Stimulated activated CD4-positive, alpha-beta T cell treated with anti-CD3 and anti-CD28 coated beads, Interleukin-12 subunit alpha, Interleukin-12 subunit beta, amount 100 ng/mL, for 4 hours (primary cell): Measurements from ENCODE around the gene STX3.
"Not testable (repeated sequence)": the region's sequence is repeated elsewhere in the genome, so short reads cannot be mapped to it uniquely, and the experiment has no call there.

Experiments
- DNase-seq: peaks from one replicate; pipeline ENCODE4 v3.0.0-alpha.2; 2020

The STX3 gene

DNA sequence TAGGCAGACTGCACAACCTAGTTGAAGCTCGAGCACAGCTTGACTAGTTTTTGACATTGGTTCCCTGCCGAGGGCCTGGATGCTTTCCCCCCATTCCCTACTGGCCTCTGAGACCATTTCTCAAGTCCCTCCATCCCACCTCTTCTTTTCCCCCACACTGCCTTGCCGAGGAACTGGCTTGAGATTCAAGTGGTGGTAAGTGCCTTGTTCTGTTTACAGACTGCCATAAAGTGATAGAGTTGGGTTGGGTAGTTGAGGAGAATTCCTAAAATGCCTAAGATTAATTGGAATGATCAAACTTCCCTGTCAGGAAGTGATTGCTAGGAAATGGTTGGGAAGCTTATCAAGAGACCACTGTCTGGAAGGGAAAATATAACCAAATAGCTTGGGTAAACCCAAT lies 39.2 kb downstream of the STX3 start:
- no peak for DNase-seq

DNA sequence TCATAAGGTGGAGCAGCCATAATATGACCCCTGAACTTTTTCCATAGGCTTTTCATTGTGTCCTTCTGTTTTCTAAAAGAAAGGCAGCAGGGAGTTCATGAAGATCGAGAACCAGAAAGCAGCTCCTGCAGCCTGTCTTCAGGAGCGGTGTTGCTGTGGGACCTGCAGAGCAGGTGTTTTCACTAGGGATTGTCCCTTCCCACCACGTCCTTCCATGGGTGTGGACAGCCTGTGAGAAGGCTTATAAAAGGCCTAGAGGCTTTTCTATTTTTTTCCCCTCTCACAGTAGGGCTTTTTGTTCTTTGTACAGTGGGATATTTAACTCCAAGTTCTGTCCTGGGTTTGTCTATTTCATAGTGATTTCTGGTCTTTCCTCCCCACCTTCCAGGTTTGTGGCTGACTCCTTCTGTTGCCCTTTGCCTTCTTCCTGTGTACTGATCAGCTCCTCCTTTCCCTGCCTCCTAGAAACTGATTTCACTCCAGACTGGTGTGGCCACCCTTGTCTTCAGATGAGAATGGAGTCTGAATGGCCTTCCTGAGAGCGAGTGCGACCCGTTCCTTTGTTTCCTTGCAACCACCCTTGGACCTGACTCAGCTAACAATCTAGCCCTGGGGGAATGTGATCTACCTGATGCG lies 45.3 kb downstream of the STX3 start:
- DNase-seq: no peak

DNA sequence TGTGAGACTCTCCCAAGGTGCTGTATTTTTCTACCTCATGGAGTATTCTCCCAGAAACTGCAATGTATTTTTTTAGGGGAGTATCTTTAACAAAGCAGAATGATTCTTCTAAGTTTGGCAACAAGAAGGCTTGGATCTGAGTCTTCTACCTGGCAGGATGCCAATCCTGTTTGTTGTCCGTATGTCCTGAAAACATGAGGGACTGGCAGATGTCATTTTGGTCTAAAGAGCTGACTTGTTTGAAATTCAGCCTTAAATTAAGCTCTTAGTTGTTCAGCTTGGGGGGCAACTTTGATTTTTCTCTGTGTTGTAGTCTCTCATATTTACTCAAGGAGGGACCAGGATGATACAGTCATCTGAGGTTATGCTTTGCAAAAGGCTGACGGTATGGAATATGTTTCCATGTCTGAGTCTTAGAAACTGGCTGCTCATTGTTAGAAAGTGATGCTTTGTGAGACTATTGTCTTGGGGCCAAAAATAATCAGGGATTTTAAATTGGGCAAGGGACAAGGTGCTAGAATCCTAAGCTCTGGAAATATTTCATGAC lies 46.1 kb downstream of the STX3 start:
- DNase-seq: no peak

DNA sequence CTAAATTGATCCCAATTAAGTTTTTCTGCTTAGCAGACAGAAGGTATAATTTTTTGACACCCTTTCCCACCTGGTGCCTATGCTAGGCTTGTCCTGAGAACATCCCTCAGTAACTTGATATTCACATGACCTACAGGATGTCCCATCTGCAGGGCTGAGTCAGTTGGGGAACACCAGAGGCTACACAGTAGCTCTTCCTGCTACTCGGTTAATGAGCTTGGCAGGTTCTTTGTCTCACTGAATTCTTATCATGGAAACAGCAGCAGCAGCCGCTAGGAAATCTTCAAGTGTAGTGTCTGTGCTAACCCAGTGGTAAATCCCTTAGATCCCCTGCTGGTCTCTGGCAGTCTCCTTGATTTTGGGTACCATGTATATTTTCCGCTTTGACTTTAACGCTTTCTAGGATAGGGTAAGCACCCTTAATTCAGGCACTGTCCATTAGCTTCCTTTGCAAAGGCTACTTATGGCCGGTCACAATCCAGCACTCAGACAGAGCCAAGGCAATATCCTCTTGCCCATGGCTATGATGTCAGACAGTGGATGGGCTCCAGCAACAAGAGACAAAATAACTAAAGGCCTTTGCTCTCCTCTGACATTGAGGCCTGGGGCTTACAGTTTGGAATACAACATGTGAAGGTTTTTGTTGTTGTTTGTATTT lies 46.9 kb downstream of the STX3 start:
- no peak for DNase-seq

DNA sequence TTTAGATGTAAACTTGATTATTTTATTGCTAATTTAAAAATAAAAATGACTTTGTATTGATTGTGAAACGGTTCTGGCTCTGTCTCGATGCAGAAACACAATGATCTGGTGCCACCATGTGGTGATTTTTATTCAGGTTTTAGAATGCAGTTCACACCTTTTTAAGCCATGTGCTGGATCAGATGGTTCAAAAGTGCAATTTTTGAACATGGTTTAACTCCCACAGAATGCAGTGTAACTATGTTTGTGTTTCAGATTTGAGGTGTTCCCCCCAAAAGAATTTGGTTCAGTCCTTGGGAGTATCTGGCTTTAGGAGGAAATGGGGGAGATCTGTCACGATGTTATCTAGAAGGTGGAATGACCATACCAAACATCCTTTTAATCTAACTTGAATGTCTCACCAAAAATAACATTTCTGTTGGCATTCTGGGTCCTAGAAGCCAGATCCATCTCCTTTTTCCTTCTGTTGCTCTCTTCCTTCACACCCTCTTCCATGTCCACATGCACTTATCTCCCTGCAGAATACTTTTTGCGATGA lies 47.5 kb downstream of the STX3 start:
- DNase-seq: no peak

DNA sequence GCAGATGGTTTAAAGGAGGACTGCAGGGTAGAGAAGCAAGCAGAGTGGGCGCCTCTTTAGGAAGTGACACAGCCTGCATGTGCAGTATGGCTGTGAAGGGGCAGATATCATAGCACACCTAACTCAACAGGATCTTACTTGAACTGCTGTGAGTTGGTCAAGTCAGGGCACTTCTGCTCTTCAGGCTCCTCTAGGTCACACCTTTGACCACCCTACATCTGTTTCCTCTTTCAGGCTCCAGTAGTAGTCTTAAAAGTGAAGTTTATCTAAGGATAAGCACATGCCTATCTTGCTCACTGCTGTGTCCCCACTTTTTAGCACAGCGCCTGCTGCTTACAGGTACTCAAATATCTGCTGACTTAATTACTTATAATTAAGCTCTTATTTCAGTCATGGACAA lies 48.9 kb downstream of the STX3 start:
- DNase-seq: no peak

DNA sequence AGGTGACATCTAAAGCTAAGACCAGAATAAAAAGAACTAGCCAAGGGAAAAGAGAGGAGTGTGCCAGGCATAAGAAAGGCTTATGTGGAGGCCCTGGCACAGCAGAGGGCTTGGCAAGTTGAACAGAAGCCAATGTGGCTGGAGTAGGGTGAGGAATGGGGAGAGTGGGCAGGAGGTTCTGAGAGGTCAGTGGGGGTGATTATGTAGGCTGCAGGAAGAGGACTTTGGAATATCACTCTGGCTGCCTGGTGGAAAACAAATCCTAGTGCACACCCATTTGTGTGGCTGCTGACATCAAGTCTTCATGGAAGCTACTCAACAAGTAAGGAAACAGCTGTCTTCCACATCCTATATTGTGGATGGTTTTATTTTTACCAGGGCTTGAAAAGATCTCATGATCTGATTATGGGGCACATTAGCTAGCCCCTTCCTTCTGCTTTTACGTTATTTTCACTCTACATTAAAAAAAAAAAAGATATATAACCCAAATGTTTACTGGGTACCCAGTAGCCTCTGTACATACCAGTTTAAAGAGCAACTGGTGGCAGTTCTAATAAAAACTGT lies 52.0 kb downstream of the STX3 start:
- no peak for DNase-seq

DNA sequence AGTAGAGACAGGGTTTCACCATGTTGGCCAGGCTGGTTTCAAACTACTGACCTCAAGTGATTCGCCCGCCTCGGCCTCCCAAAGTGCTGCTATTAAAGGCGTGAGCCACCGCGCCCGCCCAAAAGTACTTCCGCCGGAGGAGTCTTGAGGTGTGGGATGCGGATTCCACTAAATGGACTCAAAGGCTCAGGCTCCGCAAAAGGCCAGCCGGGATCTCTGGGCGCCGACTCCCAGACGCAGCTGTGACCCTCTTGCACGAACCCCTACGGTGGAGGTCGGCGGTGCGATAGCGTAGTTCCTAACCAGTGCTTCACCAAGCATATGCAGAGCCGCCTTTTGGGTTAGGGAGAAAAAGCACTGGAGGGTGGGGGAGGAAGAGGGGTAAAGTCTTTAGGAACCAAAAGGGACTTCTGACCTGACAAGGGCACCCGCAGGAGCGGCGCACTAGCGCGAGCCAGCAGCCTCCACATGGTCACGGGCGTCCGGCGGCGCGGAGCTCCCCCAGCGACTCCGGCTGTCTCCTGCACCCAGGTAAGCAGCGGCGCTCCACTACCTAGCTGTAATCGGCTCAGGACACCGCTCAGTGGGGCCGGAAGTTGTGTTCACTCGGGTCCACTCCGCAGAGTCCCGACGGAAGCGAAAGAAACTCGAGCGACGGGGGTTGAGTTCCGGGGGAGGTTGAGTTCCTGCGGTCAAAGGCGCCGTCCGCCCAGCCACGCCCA lies 55.2 kb downstream of the STX3 start, which contains the start of gene MRPL16:
MRPL16 (minus strand) TSS at position 590 of the 722 bp plus-strand sequence; CDS start at position 470, 120 bp downstream.
- DNase-seq: peak; percentile 86

DNA sequence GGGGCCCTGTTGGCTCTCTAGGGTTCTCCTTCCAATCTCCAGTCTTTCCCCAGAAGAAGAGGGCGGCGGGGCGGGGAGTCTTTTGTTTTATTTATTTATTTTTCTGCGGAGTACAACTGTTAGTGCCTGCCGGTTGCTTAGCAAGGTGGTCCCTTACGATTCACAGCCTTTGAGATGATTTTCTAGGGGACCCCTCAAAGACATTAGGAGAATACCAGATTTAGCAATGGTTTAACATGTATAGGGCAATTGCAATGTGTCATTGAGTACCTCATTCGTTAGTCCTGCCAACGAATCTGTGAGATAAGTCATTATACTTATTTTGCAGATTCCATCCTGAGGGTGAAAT lies 55.7 kb downstream of the STX3 start:
- DNase-seq: no peak

DNA sequence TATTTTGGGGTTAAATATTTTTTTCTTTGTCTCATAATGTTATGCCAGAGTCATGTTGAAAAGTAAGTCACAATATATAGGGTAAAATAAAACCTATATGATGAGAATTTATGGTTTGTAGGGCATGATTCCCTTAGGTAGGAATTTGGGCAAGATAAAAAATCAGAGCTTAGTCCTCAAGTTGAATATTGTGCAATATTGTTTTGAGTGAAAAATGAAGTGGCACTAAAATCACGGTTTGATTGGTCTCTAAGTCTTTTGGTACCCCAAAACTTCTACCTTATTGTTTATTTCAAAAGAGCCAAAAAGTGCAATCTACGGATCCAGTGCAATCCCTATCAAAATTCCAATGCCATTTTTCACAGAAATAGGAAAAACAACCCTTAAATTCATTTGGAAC lies 57.0 kb downstream of the STX3 start:
- DNase-seq: no peak

DNA sequence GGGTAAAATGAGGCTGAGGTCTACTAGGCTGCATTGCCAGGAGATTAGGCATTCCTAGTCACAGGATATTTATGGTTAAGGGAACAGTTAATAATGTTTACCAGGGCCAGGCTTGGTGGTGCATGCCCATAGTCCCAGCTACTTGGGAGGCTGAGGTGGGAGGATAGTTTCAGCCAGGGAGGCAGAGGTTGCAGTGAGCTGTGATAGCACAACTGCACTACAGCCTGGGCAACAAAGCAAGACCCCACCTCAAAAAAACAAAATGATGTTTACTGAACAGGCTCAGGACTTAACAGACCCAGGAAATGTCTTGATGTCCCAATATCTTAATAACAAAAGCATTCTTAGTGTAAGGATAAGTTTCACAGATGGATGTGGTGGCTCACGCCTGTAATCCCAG lies 58.2 kb downstream of the STX3 start:
- no peak for DNase-seq

DNA sequence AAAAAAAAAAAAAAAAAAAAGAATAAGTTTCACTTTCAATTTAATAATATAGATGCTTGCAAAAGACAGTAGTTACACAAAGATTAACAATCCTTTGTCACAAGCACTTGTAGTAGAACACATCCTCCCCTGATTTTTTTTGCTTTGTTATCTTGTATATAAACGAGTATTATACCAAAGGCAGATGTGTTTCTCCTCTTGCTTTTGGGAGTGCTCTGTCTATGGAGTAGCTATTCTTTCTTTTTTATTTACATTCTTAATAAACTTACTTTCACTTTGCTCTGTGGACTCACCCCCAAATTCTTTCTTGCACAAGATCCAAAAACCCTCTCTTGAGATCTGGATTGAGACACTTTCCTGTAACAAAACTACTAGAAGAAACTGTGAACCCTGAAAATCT lies 58.8 kb downstream of the STX3 start:
- DNase-seq: no peak

DNA sequence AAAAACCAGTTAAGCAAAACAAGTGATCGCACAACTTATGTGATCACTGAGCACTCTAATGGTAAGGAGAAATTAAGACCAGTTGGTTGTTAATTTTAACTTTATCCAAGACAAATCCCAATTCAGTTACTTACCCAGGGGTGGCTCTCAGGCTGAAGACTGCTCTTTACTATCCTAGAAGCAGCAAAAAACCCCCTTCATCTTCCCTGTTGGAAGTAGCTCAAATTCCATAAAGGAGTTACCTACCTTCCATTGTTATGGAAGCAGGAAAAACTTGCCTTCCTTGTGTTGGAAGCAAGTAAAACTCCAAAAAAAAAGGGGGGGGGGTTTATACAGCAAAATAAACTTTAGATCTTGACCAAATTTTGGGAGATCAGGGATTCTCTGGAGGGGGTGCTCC lies 60.6 kb downstream of the STX3 start:
- no peak for DNase-seq

DNA sequence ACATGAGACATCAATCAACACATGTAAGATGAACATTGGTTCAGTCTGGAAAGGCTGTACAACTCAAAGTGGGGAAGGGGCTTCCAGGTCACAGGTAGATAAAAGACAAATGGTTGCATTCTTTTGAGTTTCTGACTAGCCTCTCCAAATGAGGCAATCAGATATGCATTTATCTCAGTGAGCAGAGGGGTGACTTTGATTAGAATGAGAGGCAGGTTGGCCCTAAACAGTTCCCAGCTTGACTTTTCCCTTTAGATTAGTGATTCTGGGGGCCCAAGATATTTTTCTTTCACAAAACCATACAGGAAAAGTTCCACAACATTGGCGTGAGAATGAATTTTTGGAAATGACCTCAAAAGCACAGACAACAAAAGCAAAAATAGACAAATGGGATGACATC lies 61.3 kb downstream of the STX3 start:
- DNase-seq: not testable (repeated sequence)

DNA sequence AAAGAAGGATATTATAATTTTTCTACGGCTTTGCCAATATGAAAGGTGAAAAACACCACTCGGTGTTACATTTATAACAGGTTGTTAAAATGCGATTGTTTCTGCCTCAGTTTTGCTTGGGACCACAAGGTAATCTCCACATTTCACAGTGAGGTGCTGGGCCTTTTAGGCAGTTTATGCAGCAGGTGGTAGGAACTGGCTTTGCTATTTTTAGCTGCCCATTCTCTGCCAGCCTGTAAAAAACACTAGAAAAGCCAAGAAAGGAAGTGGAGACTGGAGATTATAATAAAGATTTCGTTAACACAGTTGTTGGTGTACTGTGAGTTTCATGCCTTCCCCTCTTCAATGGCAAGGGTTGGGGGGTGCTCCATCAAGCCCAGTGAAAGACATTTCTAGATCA lies 63.4 kb downstream of the STX3 start:
- DNase-seq: no peak

DNA sequence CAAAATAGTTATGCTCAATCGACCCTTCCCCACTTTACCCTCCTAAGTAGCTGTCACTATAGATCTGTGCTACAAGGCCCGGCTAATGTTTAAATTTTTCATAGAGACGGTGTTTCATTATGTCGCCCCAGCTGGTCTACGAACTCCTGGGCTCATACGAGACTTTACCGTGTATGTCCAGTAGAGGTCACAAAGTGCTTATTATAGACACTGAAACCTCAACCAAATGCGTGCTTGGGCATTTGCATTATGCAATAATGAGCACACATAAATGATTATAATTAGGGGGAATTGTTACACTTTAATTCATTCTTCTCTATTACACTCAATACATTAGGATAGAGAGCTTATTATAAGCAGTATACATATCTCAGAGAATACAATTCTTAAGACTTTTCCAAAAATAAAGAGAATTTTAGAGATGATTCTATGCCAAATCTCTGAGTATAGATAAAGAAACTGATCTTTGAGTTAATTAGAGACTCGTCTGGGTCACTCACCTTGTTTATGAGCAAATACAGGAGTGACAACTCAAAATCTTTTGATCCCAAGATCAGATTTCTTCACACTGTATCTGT lies 67.9 kb downstream of the STX3 start:
- DNase-seq: no peak

DNA sequence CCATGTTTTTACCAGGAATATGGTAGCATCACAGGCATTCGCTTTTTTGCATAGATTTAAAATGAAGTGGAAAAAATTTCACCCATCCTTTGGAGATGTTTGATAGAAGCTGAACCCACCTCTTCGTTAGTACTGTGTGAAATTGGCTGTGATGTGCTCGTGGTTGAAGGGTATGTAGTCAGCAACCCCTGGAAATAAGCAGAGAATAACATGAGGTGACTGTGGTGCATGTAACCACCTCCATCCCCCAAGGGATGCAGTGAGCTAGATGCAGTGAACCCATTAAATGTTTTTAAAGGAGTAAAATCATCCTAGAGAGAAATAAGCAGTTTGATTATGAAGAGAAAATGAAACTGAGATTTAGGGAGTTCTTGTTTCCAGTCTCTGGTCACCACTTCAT lies 74.2 kb downstream of the STX3 start:
- no peak for DNase-seq

DNA sequence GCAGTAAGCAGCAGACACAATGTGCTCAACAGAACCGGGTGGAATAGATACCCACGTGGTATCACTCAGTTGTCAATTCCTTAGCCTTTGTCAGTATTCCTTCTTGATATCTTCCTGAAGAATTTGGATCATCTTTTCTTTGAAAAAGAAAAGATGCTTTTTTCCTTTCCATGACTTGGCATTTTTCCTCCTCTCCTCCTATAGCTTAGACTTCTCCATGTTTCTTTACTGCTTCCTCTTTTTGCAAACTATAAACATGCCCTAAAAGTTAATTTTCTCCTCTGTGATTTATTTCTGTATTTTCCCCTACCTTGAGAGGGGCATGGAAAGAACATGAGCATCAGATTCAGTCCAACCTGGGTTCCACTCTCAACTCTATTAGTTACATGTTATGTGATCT lies 78.4 kb downstream of the STX3 start:
- no peak for DNase-seq

DNA sequence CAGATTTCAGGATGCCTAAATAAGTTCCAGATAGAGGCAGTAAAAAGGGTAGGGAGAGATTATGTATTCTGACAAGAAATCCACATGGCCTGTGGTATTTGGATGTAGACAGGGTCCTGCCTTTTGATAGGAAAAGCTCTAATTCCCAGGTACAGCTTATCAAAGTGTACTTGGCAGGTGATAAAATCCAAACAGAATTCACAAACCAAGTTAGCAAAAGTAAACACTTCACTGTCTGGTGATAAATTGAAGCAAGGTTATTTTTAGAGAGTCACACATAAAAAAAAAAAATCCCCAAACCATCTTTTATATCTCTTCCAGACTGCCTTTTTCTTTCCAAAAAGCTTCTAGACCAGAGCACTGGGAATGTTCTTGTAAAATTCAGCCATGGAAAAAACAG lies 84.4 kb downstream of the STX3 start:
- no peak for DNase-seq

DNA sequence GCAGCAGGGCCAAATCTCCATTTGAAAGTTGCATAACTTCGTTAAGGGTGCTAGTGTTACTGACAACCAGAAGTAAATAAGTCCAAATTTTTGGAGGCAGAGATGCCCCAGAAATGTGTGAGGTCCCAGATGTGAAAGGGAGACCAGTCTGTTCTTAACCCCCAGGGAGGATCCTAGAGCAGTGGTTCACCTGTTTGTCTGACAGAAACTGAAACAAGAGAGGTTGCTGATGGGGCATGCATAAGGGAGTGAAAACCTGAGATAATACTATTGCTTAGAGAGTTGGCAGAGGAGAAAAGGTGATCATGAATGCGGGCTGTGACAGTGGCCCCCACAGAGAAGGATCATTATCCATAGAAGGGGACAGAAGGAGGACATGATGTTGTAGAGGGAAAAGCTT lies 86.3 kb downstream of the STX3 start:
- no peak for DNase-seq

DNA sequence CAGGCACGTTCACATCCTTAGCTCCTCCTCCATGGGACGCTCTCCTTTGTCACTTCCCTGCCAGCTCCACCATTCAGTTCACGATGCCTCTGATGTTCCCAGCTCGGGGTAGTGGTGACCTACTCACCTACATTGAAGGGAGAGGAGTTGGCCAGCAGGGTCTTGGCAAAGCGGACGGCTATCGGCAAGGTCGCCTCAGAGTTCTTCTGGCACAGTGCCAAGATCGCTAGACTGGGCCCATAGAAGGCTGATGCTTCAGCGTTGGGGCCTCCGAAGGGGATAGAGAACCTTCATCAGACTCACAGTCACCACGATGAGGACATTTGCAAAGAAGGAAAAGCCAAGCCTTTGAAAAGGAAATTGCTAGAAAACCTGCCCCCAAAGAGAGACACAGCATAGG lies 87.1 kb downstream of the STX3 start:
- DNase-seq: no peak

DNA sequence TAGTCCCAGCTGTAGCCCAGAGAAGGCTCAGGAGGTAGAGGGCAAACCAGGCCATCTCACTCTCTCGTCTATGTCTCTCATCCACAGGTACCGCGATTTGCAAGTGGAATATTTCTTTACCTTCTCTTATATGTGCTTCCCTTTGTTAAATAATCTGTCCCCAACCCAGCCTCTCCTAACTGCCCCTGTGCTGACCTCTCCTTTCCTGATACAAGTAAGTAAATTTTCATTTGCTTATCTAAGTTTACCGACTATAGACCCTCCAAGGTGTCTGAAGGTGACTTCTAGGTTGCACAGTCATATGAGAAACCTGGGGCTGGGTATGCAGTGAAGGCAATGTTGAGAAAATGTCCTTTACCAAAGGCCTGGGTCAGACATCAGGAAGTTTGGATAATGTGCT lies 90.2 kb downstream of the STX3 start, which contains the start of gene CBLIF:
CBLIF (minus strand) TSS at position 101 of the 400 bp plus-strand sequence; CDS start at position 55, 46 bp downstream.
- DNase-seq: no peak

DNA sequence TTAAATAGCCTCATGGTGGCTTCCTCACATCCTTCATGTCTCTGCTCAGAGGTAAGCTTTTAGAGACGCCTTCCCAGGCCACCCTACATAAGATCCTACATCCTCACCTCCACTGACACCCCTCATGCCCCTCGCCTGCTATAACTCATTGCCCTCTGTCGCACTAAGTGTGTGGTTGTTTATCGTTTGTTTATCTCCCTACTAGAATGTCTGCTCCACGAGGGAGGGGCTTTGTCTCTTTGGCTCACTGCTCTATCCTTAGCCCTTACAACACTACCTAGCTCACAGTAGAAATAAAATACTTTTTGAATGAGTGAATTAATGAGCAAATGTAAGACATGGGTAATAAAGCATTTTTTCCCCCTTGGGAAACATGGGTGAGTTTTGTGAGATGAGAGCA lies 91.4 kb downstream of the STX3 start:
- DNase-seq: no peak
